CD4-positive, alpha-beta T cell treated with Interleukin-17A for 1 hour (primary cell): ENCODE results near the gene HOXA11.
A peak's percentile ranks its signal among the peaks of the same experiment; 100 is the strongest.

ENCODE experiments used
- DNase-seq: peaks from one replicate; pipeline ENCODE4 v3.0.0-alpha.2; 2020

Gene HOXA11

GRCh38 chr7:27192546-27193334 lies 7.7 kb upstream of the HOXA11 start:
- DNase-seq: no peak

- DNase-seq: no peak
Observed at GRCh38 chr7:27191833-27192545, 7.0 kb upstream of the HOXA11 start.

DNA sequence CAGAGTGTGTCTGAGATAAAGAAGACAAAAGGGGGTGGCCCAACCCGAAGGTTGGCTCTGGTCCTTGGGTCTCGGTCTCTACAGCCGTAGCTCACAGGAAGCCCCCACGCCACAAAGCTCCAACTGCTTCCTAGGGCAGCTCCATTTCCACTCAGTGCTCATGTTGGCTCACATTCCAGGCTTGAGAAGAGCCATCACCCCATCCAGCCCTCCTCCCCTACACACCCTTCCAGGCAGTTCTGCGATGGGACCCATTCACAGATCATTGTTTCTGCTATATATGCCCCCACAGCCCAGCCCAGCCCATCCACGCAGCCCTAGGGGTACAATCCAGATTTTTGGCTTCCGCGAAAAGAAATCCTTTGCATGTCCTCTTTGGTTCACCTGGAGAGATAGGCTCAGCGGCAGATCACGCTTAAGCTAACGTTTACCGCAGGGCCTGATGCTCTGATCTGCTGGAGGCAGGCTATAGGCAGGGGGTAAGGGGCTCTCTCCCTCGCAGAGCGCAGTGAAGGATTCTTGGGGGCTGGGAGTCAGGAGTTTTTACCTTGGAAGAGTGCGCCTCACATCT lies 6.2 kb upstream of the HOXA11 start:
- DNase-seq: no peak

DNA sequence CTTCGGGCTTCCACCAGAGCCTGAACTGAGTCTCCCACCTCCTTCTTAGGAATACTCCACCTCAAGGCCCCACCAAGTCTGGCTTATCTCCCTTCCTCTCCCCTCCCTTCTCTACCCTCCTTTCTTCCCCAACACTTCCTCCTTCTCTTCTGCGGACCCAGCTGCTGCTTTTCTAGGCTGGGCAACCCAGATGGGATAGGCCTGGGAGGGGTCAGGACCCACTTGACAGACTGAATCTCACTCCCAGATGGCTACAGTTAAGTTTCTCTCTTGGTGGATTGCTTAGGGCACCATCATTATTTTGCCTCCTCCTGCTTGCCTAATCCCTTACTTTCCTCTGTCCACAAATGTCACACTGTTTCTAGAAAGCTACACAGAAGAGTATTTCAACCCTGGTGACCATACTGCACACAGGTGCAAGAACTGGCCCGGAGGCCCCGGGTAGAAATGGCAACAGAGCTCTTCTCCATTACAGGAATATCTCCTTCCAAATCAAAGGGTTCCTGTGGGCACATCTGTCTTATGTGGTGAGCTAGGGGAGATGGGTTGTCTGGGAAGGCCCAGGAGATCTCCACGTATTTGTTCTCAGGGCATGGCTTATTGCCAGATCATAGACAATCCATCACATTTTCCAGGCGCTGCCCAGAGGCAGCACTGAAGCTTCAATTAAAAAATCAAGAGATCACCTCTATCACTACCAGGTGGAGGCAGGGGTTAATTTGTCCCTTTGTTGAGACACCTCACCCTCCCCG lies 5.1 kb upstream of the HOXA11 start:
- no peak for DNase-seq

- no peak for DNase-seq
Observed at GRCh38 chr7:27189295-27189996, 4.4 kb upstream of the HOXA11 start.

GRCh38 chr7:27188386-27189294 lies 3.6 kb upstream of the HOXA11 start:
- peak; percentile 49 for DNase-seq

GRCh38 chr7:27187475-27188385 lies 2.7 kb upstream of the HOXA11 start:
- no peak for DNase-seq

GRCh38 chr7:27186668-27187474 lies 1.8 kb upstream of the HOXA11 start:
- DNase-seq: no peak

DNA sequence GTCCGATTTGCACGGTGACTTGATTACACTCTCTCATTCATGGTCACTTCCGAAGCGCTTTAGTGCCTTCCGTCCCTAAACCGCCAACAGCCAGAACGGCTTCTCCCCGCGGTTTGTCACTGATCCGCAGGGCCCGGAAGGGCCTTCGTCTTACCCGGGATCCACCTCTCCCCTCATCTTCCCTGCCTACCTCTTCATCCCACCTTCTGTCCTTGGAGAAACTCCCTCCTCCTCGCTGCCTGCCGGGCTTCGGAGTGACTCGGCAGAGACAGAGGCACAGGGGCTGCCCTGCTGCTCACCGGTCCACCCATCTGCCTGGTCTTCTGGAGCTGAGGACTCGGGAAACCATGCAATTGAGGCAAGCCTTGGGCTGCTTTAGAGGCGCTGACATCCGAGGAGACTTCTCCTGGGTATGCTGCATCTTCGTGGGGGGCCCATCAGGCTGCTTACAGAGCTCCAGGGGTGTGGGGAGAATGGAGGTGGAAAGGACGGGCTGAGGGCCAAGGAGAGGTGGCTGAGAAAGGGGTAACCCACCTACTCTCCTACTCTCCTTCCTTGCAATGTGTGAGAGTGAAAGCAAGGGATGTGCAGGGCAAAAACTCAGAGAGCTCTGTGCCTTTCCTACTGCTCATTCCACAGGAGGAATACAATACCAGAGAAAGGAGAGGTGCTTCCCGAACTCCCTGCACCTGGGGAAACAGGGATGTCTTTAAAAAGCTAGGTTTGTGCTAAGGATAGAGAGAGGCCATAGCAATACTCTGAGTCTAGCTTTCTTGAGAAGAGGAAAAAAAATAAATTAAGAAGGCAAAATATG lies 1.0 kb upstream of the HOXA11 start:
- no peak for DNase-seq

DNA sequence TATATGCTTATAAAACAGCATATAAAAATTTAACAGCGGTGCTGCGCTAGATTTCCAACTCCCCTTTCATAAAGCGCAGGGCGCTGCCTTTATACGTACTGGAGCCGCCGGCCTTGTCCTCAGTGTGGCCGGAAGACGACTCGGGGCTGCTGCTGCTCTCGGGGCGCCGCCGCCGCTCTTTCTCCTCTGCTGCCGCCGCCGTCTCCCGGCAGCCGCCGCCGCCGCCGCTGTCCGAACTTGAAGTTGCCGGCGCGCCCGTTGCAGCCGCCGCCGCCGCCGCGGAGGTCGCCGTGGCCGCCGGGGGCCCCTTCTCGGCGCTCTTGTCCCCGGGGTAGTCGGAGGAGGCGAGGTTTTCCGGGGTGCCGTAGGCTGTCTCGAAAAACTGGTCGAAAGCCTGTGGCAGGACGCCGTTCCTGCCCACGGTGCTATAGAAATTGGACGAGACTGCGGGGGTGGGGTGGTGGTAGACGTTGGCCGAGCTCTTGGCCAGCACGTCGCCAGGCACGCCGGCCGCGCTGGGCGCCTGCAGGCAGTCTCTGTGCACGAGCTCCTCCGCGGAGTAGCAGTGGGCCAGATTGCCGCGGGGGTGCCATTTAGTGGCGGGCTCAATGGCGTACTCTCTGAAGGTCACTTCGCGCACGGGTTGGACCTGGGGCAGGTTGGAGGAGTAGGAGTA lies 557 bp downstream of the HOXA11 start:
- no peak for DNase-seq

GRCh38 chr7:27183682-27184336 lies 1.2 kb downstream of the HOXA11 start:
- no peak for DNase-seq

DNA sequence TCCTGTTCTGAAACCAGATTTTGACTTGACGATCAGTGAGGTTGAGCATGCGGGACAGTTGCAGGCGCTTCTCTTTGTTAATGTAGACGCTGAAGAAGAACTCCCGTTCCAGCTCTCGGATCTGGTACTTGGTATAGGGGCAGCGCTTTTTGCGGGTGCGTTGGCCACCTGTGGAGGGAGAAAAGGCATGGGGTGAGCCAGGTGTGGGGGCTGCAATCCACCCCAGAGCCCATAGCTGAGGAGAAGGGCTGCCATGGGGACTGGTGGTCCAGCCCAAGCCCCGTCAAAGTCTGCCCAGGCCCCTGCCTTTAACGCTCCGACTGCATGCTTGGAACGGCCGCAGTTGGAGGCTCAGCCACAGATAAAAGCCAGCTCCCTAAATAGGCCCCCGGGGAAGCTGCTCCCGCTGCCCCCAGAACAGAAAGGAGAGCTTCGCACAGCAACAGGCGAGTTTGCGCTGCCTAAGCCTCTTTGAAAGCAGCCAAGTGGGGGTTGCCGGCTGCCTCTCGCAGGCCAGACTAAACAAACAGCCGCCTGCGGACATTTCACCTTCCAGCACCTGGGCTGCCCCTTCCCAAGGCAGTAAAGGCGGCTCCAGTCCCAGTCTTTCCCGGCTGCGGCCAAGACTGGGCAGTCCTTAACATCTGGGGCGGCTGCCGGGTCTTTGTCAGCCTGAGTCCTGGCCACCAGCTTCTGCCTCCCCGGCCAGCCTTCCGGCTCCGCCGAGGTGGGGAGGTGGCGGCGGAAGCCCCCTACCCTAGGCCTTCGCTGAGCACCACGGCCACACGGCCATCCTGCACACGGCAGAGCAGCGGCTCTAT lies 2.0 kb downstream of the HOXA11 start:
- DNase-seq: no peak

GRCh38 chr7:27182285-27182841 lies 2.7 kb downstream of the HOXA11 start:
- no peak for DNase-seq

- no peak for DNase-seq
Observed at GRCh38 chr7:27181795-27182275, 3.2 kb downstream of the HOXA11 start.

DNA sequence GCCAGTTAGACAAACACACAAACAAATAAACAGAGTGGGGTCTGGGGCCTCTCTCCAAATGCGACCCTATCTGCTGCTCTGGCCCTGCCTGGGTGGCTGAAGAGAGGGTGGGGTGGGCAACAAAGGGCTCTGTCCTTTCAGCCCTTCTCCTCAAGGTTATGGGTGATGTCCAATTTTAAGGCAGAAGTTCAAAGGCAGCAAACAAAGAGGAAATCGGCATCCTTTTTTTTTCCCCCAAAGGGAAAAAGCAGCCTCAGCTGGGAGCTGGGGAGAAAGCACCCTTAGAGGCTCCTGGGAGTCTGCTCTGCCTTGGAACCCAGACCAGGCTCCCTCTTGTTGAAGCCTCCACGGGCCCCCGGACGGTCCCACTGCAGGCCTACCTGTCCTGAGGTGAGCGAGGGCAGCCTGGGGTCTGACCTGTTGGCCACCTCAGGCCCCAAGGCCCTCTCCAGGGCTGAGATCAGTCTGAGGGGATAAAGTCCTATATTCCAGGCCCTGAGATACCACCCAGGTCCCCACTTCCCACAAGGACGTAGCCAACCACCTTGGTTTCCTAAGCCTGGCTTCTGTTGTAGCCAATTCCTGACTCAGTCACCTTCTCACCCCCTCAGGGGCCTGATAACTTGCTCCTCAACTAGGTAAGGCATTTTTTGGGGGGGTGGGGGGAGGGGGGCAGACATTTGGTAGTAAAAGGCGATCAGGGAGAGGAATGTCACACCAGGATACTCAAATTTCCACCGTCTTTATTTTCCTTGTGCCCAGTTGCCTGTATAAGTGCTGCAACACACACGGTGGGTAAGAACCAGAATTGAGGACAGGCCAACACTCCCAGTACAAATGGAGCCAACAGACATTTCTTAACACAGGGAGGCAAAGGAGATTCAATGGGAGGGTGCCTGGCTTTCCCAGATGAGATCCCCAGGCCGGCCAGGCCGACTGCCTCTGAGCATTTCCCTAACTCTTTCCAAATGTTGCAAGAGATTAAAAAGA lies 4.3 kb downstream of the HOXA11 start:
- DNase-seq: no peak
